Measurements from ENCODE around the gene EHD4.

Gene EHD4

GRCh38 chr15:41880156-41880877 is 92.0 kb downstream of the EHD4 start:
- DNase-seq (ENCODE audit: low read depth), result no peak

- no peak for DNase-seq (ENCODE audit: low read depth)
Measured at GRCh38 chr15:41879321-41879845, 93.0 kb downstream of the EHD4 start.

- no peak for DNase-seq (ENCODE audit: low read depth)
Measured at GRCh38 chr15:41878355-41878699, 94.0 kb downstream of the EHD4 start.

- no peak for DNase-seq (ENCODE audit: low read depth)
Measured at GRCh38 chr15:41877631-41878354, 94.6 kb downstream of the EHD4 start.

GRCh38 chr15:41876689-41877088 is 95.7 kb downstream of the EHD4 start:
- DNase-seq (ENCODE audit: low read depth), result no peak

- no peak for DNase-seq (ENCODE audit: low read depth)
Measured at GRCh38 chr15:41876007-41876406, 96.3 kb downstream of the EHD4 start.

- no peak for DNase-seq (ENCODE audit: low read depth)
Measured at GRCh38 chr15:41874736-41875135, 97.6 kb downstream of the EHD4 start.

GRCh38 chr15:41873711-41874110 is 98.6 kb downstream of the EHD4 start:
- DNase-seq (ENCODE audit: low read depth), result no peak

- DNase-seq (ENCODE audit: low read depth), result no peak
Measured at GRCh38 chr15:41872166-41872747, 100.1 kb downstream of the EHD4 start.

- DNase-seq (ENCODE audit: low read depth), result no peak
Measured at GRCh38 chr15:41871175-41871905, 101.0 kb downstream of the EHD4 start.

- no peak for DNase-seq (ENCODE audit: low read depth)
Measured at GRCh38 chr15:41870689-41871081, 101.7 kb downstream of the EHD4 start.

GRCh38 chr15:41869770-41870688 is 102.3 kb downstream of the EHD4 start:
- no peak for DNase-seq (ENCODE audit: low read depth)

GRCh38 chr15:41868321-41868720 is 104.0 kb downstream of the EHD4 start:
- no peak for DNase-seq (ENCODE audit: low read depth)

GRCh38 chr15:41866872-41867579 is 105.3 kb downstream of the EHD4 start:
- no peak for DNase-seq (ENCODE audit: low read depth)

GRCh38 chr15:41866263-41866703 is 106.1 kb downstream of the EHD4 start:
- DNase-seq (ENCODE audit: low read depth), result no peak

- DNase-seq (ENCODE audit: low read depth), result no peak
Measured at GRCh38 chr15:41865490-41866055, 106.8 kb downstream of the EHD4 start.

GRCh38 chr15:41862515-41863116 is 109.7 kb downstream of the EHD4 start:
- no peak for DNase-seq (ENCODE audit: low read depth)

- DNase-seq (ENCODE audit: low read depth), result no peak
Measured at GRCh38 chr15:41861736-41862356, 110.5 kb downstream of the EHD4 start.

- DNase-seq (ENCODE audit: low read depth), result no peak
Measured at GRCh38 chr15:41860049-41860828, 112.1 kb downstream of the EHD4 start.

Data from HS-27A (cell line).